DOHH2 (cell line): ENCODE results near the gene RRP1B.

ENCODE experiments used
- CTCF ChIP-seq: fragments of 200-600 bp; sonication (generic); IDR thresholded peaks from one replicate; pipeline ENCODE4 v1.5.1; 2014; ENCODE audit warnings: antibody characterized with exemption, mild to moderate bottlenecking, low read depth, low read length; ENCODE audit not compliant: poor library complexity, severe bottlenecking
- EZH2phosphoT487 ChIP-seq: fragments of 200-600 bp; sonication (generic); IDR thresholded peaks from 2 replicates; pipeline ENCODE4 v1.6.1; 2017; ENCODE audit warnings: borderline replicate concordance, mild to moderate bottlenecking, antibody characterized with exemption, low read length, moderate library complexity, mixed read lengths

GRCh38 chr21:43644609-43645008 is 14.8 kb upstream of the RRP1B start:
- TF ChIP-seq CTCF = no peak
- TF ChIP-seq EZH2phosphoT487 = no peak
